Stomach smooth muscle (tissue), 2 donors: Measurements from ENCODE around the gene BOLA3.

Source experiments
- H3K27ac ChIP-seq: one replicate; pipeline ENCODE4 v1.7.0; 2013; ENCODE audit warnings: mild to moderate bottlenecking, low read length, inconsistent platforms
- H3K27me3 ChIP-seq, 2 donors: one replicate each; pipeline ENCODE4 v1.7.0; 2013; ENCODE audit warnings: low read length in 2 of 2; ENCODE audit not compliant: insufficient read depth in 2 of 2, control insufficient read depth in 1 of 2
- H3K36me3 ChIP-seq, 2 donors: one replicate each; pipeline ENCODE4 v1.7.0; 2013; ENCODE audit warnings: low read length in 2 of 2; ENCODE audit not compliant: control insufficient read depth in 2 of 2, insufficient read depth in 2 of 2
- H3K4me1 ChIP-seq: one replicate; pipeline ENCODE4 v1.7.0; 2013; ENCODE audit warnings: low read length; ENCODE audit not compliant: control insufficient read depth, insufficient read depth
- H3K4me3 ChIP-seq, 2 donors: one replicate each; pipeline ENCODE4 v1.7.0; 2013; ENCODE audit warnings: low read length in 2 of 2
- H3K9ac ChIP-seq, 2 donors: one replicate each; pipeline ENCODE4 v1.7.0; 2013; ENCODE audit warnings: low read length in 2 of 2, mild to moderate bottlenecking in 1 of 2
- H3K9me3 ChIP-seq, 2 donors: one replicate each; pipeline ENCODE4 v1.7.0; 2013; ENCODE audit warnings: low read length in 2 of 2; ENCODE audit not compliant: control insufficient read depth in 2 of 2
- donor health status: healthy.
- donor health status: Pancreatic carcinoma.

Gene BOLA3

GRCh38 chr2:74102516-74102915 is 45.2 kb downstream of the BOLA3 start:
- no peak overlapping the region for H3K9ac ChIP-seq
- no peak overlapping the region for H3K4me3 ChIP-seq
- no peaks in the 10 kb centered on the region for H3K9me3 ChIP-seq
- no peaks in the 10 kb centered on the region for H3K27me3 ChIP-seq
- no peaks in the 10 kb centered on the region for H3K4me1 ChIP-seq
- no peak overlapping the region for H3K27ac ChIP-seq
- peaks cover 4 to 8% of the 10 kb centered on the region in 2 donors for H3K36me3 ChIP-seq

GRCh38 chr2:74101574-74102300 is 46.0 kb downstream of the BOLA3 start:
- H3K4me1 ChIP-seq, result no peaks in the 10 kb centered on the region
- no peaks in the 10 kb centered on the region for H3K9me3 ChIP-seq
- H3K9ac ChIP-seq, result no peak overlapping the region
- H3K27ac ChIP-seq, result no peak overlapping the region
- peaks cover 4 to 8% of the 10 kb centered on the region in 2 donors for H3K36me3 ChIP-seq
- no peak overlapping the region for H3K4me3 ChIP-seq
- H3K27me3 ChIP-seq, result no peaks in the 10 kb centered on the region

GRCh38 chr2:74100254-74101216 is 47.2 kb downstream of the BOLA3 start:
- no peaks in the 10 kb centered on the region for H3K9me3 ChIP-seq
- no peak overlapping the region for H3K27ac ChIP-seq
- no peaks in the 10 kb centered on the region for H3K4me1 ChIP-seq
- H3K27me3 ChIP-seq, result no peaks in the 10 kb centered on the region
- peaks cover 4 to 10% of the 10 kb centered on the region in 2 donors for H3K36me3 ChIP-seq
- no peak overlapping the region for H3K9ac ChIP-seq
- no peak overlapping the region for H3K4me3 ChIP-seq

- Histone ChIP-seq H3K27me3 (no peaks in the 10 kb centered on the region), H3K9ac (no peak overlapping the region), H3K9me3 (no peaks in the 10 kb centered on the region), H3K36me3 (peaks cover 4 to 10% of the 10 kb centered on the region in 2 donors), H3K4me1 (no peaks in the 10 kb centered on the region), H3K4me3 (no peak overlapping the region), H3K27ac (no peak overlapping the region)
Observed at GRCh38 chr2:74099835-74100234, 47.9 kb downstream of the BOLA3 start.

GRCh38 chr2:74099271-74099670 is 48.4 kb downstream of the BOLA3 start:
- Histone ChIP-seq H3K36me3 (peaks cover 4 to 11% of the 10 kb centered on the region in 2 donors), H3K27ac (no peak overlapping the region), H3K9ac (no peak overlapping the region), H3K9me3 (no peaks in the 10 kb centered on the region), H3K4me1 (no peaks in the 10 kb centered on the region), H3K4me3 (no peak overlapping the region), H3K27me3 (no peaks in the 10 kb centered on the region)

- no peak overlapping the region for H3K4me3 ChIP-seq
- no peak overlapping the region for H3K9ac ChIP-seq
- H3K27ac ChIP-seq, result no peak overlapping the region
- H3K9me3 ChIP-seq, result no peaks in the 10 kb centered on the region
- no peaks in the 10 kb centered on the region for H3K27me3 ChIP-seq
- peaks cover 4 to 24% of the 10 kb centered on the region in 2 donors for H3K36me3 ChIP-seq
- H3K4me1 ChIP-seq, result no peaks in the 10 kb centered on the region
Observed at GRCh38 chr2:74097574-74097973, 50.1 kb downstream of the BOLA3 start.

GRCh38 chr2:74096052-74096451 is 51.7 kb downstream of the BOLA3 start:
- no peak overlapping the region for H3K27ac ChIP-seq
- H3K9ac ChIP-seq, result no peak overlapping the region
- H3K4me3 ChIP-seq, result no peak overlapping the region
- H3K27me3 ChIP-seq, result no peaks in the 10 kb centered on the region
- H3K36me3 ChIP-seq, result peaks cover 4 to 29% of the 10 kb centered on the region in 2 donors
- H3K9me3 ChIP-seq, result no peaks in the 10 kb centered on the region
- no peaks in the 10 kb centered on the region for H3K4me1 ChIP-seq

- H3K4me1 ChIP-seq, result no peaks in the 10 kb centered on the region
- H3K36me3 ChIP-seq, result peaks cover 2 to 30% of the 10 kb centered on the region in 2 donors
- H3K27me3 ChIP-seq, result no peaks in the 10 kb centered on the region
- H3K9ac ChIP-seq, result no peak overlapping the region
- H3K27ac ChIP-seq, result no peak overlapping the region
- H3K9me3 ChIP-seq, result no peaks in the 10 kb centered on the region
- no peak overlapping the region for H3K4me3 ChIP-seq
Observed at GRCh38 chr2:74095632-74096031, 52.1 kb downstream of the BOLA3 start.

GRCh38 chr2:74094291-74094690 is 53.4 kb downstream of the BOLA3 start:
- H3K9ac ChIP-seq, result no peak overlapping the region
- no peak overlapping the region for H3K27ac ChIP-seq
- H3K9me3 ChIP-seq, result no peaks in the 10 kb centered on the region
- H3K4me3 ChIP-seq, result no peak overlapping the region
- H3K4me1 ChIP-seq, result no peaks in the 10 kb centered on the region
- H3K36me3 ChIP-seq, result peaks cover 0 to 34% of the 10 kb centered on the region in 2 donors
- H3K27me3 ChIP-seq, result no peaks in the 10 kb centered on the region

- no peaks in the 10 kb centered on the region for H3K27me3 ChIP-seq
- H3K4me3 ChIP-seq, result no peak overlapping the region
- H3K9me3 ChIP-seq, result no peaks in the 10 kb centered on the region
- no peak overlapping the region for H3K9ac ChIP-seq
- peaks cover 0 to 30% of the 10 kb centered on the region in 2 donors for H3K36me3 ChIP-seq
- H3K4me1 ChIP-seq, result no peaks in the 10 kb centered on the region
- no peak overlapping the region for H3K27ac ChIP-seq
Observed at GRCh38 chr2:74093840-74094239, 53.9 kb downstream of the BOLA3 start.
